HEK293 (cell line): ENCODE measurements around the gene PHKB.

Experiments used
- CTCF ChIA-PET: fragments of 350-600 bp; formaldehyde crosslinking; extraction: SDS; loops from one replicate; lab custom pipeline; 2021; ENCODE audit warnings: antibody characterized with exemption; lab: Yijun Ruan, JAX
- POLR2A ChIA-PET: fragments of 300-600 bp; formaldehyde crosslinking; extraction: SDS; loops from one replicate; lab custom pipeline; 2020; ENCODE audit warnings: antibody characterized with exemption, inconsistent platforms; lab: Yijun Ruan, JAX
- H3K27ac ChIP-seq: fragments of 200-500 bp; sonication (Bioruptor generic); 2 replicates; pipeline ENCODE4 v1.5.1; 2014; ENCODE audit warnings: low read depth, low read length, control low read depth, inconsistent platforms; ENCODE audit errors: extremely low read depth
- H3K36me3 ChIP-seq, 2 experiments: fragments of 200-500 bp in 1 of 2; sonication (Bioruptor generic) in 1 of 2; 1 replicate in 1 of 2; 2 replicates in 1 of 2; pipeline ENCODE4 v1.5.1; 2014 to 2017; ENCODE audit warnings: inconsistent platforms in 2 of 2, low read length in 2 of 2; ENCODE audit not compliant: control insufficient read depth in 2 of 2, insufficient read depth in 1 of 2
- H3K4me1 ChIP-seq: fragments of 200-500 bp; sonication (Bioruptor generic); 2 replicates; pipeline ENCODE4 v1.5.1; 2014; ENCODE audit warnings: mild to moderate bottlenecking, low read length, inconsistent platforms; ENCODE audit not compliant: control insufficient read depth, insufficient read depth
- H3K4me3 ChIP-seq: 2 replicates; pipeline ENCODE4 v1.5.1; 2011; ENCODE audit warnings: low read depth, mild to moderate bottlenecking, control low read depth, low read length, moderate library complexity
- H3K9me3 ChIP-seq: fragments of 200-500 bp; sonication (Bioruptor generic); 2 replicates; pipeline ENCODE4 v1.5.1; 2014; ENCODE audit warnings: low read depth, low read length, inconsistent platforms; ENCODE audit not compliant: control insufficient read depth, insufficient read depth
- GFI1B ChIP-seq: fragments of 450-650 bp; formaldehyde crosslinking; IDR thresholded peaks from 2 replicates; pipeline ENCODE4 v1.5.1; 2016; ENCODE audit warnings: missing biosample characterization, missing genetic modification characterization
- KLF8 ChIP-seq: fragments of 450-650 bp; formaldehyde crosslinking; IDR thresholded peaks from 2 replicates; pipeline ENCODE4 v1.5.1; 2016; ENCODE audit warnings: missing biosample characterization, missing genetic modification characterization
- SCRT1 ChIP-seq: fragments of 450-650 bp; formaldehyde crosslinking; IDR thresholded peaks from 2 replicates; pipeline ENCODE4 v1.5.1; 2016; ENCODE audit warnings: missing biosample characterization, missing genetic modification characterization, borderline replicate concordance
- ZBTB17 ChIP-seq: fragments of 450-650 bp; formaldehyde crosslinking; IDR thresholded peaks from 2 replicates; pipeline ENCODE4 v1.5.1; 2016; ENCODE audit warnings: missing biosample characterization, missing genetic modification characterization
- ZIC2 ChIP-seq: fragments of 450-650 bp; formaldehyde crosslinking; IDR thresholded peaks from 2 replicates; pipeline ENCODE4 v1.5.1; 2016; ENCODE audit warnings: missing biosample characterization, missing genetic modification characterization
- ZNF155 ChIP-seq: fragments of 450-650 bp; formaldehyde crosslinking; IDR thresholded peaks from 2 replicates; pipeline ENCODE4 v1.5.1; 2016; ENCODE audit warnings: missing biosample characterization, missing genetic modification characterization
- ZNF169 ChIP-seq: fragments of 450-650 bp; formaldehyde crosslinking; IDR thresholded peaks from 2 replicates; pipeline ENCODE4 v1.5.1; 2016; ENCODE audit warnings: missing biosample characterization, missing genetic modification characterization
- ZNF211 ChIP-seq: fragments of 450-650 bp; formaldehyde crosslinking; IDR thresholded peaks from 2 replicates; pipeline ENCODE4 v1.5.1; 2016; ENCODE audit warnings: low read depth, missing biosample characterization, missing genetic modification characterization
- ZNF223 ChIP-seq: fragments of 450-650 bp; formaldehyde crosslinking; IDR thresholded peaks from 2 replicates; pipeline ENCODE4 v1.5.1; 2016; ENCODE audit warnings: missing biosample characterization, missing genetic modification characterization
- ZNF239 ChIP-seq: fragments of 450-650 bp; formaldehyde crosslinking; IDR thresholded peaks from 2 replicates; pipeline ENCODE4 v1.5.1; 2016; ENCODE audit warnings: missing biosample characterization, missing genetic modification characterization
- ZNF248 ChIP-seq: fragments of 450-650 bp; formaldehyde crosslinking; IDR thresholded peaks from 2 replicates; pipeline ENCODE4 v1.5.1; 2017; ENCODE audit warnings: missing biosample characterization, missing genetic modification characterization
- ZNF354C ChIP-seq: fragments of 450-650 bp; formaldehyde crosslinking; IDR thresholded peaks from 2 replicates; pipeline ENCODE4 v1.5.1; 2016; ENCODE audit warnings: missing biosample characterization, missing genetic modification characterization, low read depth, borderline replicate concordance
- ZNF449 ChIP-seq: fragments of 450-650 bp; formaldehyde crosslinking; IDR thresholded peaks from 2 replicates; pipeline ENCODE4 v1.5.1; 2017; ENCODE audit warnings: missing biosample characterization, mild to moderate bottlenecking, missing genetic modification characterization, moderate library complexity
- ZNF629 ChIP-seq: fragments of 450-650 bp; formaldehyde crosslinking; IDR thresholded peaks from 2 replicates; pipeline ENCODE4 v1.5.1; 2017; ENCODE audit warnings: missing biosample characterization, missing genetic modification characterization
- ZNF645 ChIP-seq: fragments of 450-650 bp; formaldehyde crosslinking; IDR thresholded peaks from 2 replicates; pipeline ENCODE4; 2016; ENCODE audit warnings: missing biosample characterization, missing genetic modification characterization
- ZNF677 ChIP-seq: fragments of 450-650 bp; IDR thresholded peaks from 2 replicates; pipeline ENCODE4 v1.5.0; 2018; ENCODE audit warnings: missing biosample characterization, mild to moderate bottlenecking, missing genetic modification characterization, moderate library complexity
- TF ChIP-seq, protein P1 (sequence below): fragments of 450-650 bp; formaldehyde crosslinking; IDR thresholded peaks from 2 replicates; pipeline ENCODE4 v1.5.1; 2016; ENCODE audit warnings: missing biosample characterization, missing genetic modification characterization, low read depth
- TF ChIP-seq, protein P2 (sequence below): sonication (generic); formaldehyde crosslinking; IDR thresholded peaks from 2 replicates; pipeline ENCODE4 v1.8.1; 2022; ENCODE audit warnings: mild to moderate bottlenecking, moderate library complexity, missing genetic modification reagents

PHKB gene

DNA sequence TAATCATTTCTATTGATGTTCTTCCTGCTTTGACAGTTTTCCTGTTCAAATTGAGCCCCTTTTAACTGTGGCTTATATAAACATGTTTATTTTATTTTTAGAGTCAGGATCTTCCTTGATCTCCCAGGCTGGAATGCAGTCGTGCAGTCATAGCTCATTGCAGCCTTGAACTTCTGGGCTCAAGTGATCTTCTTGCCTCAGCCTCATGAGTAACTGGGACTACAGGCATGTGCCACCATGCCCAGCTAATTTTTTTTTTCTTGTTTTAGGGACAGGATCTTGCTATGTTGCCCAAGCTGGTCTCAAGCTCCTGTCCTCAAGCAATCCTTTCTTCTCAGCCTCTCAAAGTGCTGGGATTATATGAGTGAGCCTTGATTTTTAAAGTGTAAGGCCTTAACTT, 14.7 kb downstream of the PHKB start:
- Histone ChIP-seq H3K9me3 (no peaks in the 10 kb centered on the region), H3K27ac (no peak overlapping the region), H3K4me1 (no peaks in the 10 kb centered on the region), H3K4me3 (no peak overlapping the region), H3K36me3 (no peaks in the 10 kb centered on the region)
- no peak for TF ChIP-seq ZNF223 (tag by site-specific recombination)
- TF ChIP-seq ZIC2 (tag by site-specific recombination), result no peak
- TF ChIP-seq ZBTB17, result no peak
- TF ChIP-seq ZNF248 (tag by site-specific recombination), result no peak
- no peak for TF ChIP-seq ZNF354C
- no peak for TF ChIP-seq KLF8 (tag by site-specific recombination)
- no peak for TF ChIP-seq GFI1B (tag by site-specific recombination)
- no peak for TF ChIP-seq SCRT1 (tag by site-specific recombination)
- no peak for TF ChIP-seq ZNF449 (tag by site-specific recombination)
- no peak for TF ChIP-seq ZNF155
- no peak for TF ChIP-seq ZNF677 (tag by site-specific recombination)
- TF ChIP-seq, protein P1, sequence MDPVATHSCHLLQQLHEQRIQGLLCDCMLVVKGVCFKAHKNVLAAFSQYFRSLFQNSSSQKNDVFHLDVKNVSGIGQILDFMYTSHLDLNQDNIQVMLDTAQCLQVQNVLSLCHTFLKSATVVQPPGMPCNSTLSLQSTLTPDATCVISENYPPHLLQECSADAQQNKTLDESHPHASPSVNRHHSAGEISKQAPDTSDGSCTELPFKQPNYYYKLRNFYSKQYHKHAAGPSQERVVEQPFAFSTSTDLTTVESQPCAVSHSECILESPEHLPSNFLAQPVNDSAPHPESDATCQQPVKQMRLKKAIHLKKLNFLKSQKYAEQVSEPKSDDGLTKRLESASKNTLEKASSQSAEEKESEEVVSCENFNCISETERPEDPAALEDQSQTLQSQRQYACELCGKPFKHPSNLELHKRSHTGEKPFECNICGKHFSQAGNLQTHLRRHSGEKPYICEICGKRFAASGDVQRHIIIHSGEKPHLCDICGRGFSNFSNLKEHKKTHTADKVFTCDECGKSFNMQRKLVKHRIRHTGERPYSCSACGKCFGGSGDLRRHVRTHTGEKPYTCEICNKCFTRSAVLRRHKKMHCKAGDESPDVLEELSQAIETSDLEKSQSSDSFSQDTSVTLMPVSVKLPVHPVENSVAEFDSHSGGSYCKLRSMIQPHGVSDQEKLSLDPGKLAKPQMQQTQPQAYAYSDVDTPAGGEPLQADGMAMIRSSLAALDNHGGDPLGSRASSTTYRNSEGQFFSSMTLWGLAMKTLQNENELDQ (tag by site-specific recombination), result no peak
- TF ChIP-seq ZNF239 (tag by site-specific recombination), result no peak
- no peak for TF ChIP-seq ZNF169 (tag by site-specific recombination)
- no peak for TF ChIP-seq ZNF211 (tag by site-specific recombination)
- TF ChIP-seq, protein P2, sequence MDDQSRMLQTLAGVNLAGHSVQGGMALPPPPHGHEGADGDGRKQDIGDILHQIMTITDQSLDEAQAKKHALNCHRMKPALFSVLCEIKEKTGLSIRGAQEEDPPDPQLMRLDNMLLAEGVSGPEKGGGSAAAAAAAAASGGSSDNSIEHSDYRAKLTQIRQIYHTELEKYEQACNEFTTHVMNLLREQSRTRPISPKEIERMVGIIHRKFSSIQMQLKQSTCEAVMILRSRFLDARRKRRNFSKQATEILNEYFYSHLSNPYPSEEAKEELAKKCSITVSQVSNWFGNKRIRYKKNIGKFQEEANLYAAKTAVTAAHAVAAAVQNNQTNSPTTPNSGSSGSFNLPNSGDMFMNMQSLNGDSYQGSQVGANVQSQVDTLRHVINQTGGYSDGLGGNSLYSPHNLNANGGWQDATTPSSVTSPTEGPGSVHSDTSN (CRISPR knock-in tag), result no peak
- CTCF ChIA-PET, result no interaction called here
- POLR2A ChIA-PET, result no interaction called here

- Histone ChIP-seq H3K9me3 (no peaks in the 10 kb centered on the region), H3K36me3 (no peaks in the 10 kb centered on the region), H3K4me1 (no peaks in the 10 kb centered on the region), H3K4me3 (no peak overlapping the region), H3K27ac (no peak overlapping the region)
- POLR2A ChIA-PET, result no interaction called here
- TF ChIP-seq ZNF645 (tag by site-specific recombination), result no peak
- TF ChIP-seq ZNF629 (tag by site-specific recombination), result no peak
- CTCF ChIA-PET, result no interaction called here
Observed at GRCh38 chr16:47476654-47477345, 15.7 kb downstream of the PHKB start.
